KMS-11 (cell line): ENCODE measurements around the gene ERCC6.

Experiments
- H2AFZ ChIP-seq: fragments of 200-600 bp; sonication (generic); 2 replicates; pipeline ENCODE4 v1.6.1; 2016; ENCODE audit warnings: antibody characterized with exemption, mixed run types, low read depth
- H3K27ac ChIP-seq: fragments of 200-600 bp; sonication (generic); 2 replicates; pipeline ENCODE4 v1.6.1; 2016; ENCODE audit warnings: mild to moderate bottlenecking, mixed run types
- H3K27me3 ChIP-seq: fragments of 200-600 bp; sonication (generic); 2 replicates; pipeline ENCODE4 v1.6.1; 2017; ENCODE audit warnings: mild to moderate bottlenecking, low read depth, mixed run types, moderate library complexity; ENCODE audit not compliant: insufficient read depth
- H3K36me3 ChIP-seq: fragments of 200-600 bp; sonication (generic); 2 replicates; pipeline ENCODE4 v1.6.1; 2017; ENCODE audit warnings: mild to moderate bottlenecking, mixed run types; ENCODE audit not compliant: insufficient read depth
- H3K4me1 ChIP-seq: fragments of 200-600 bp; sonication (generic); 2 replicates; pipeline ENCODE4 v1.6.1; 2016; ENCODE audit warnings: mild to moderate bottlenecking, low read depth, mixed run types; ENCODE audit not compliant: poor library complexity, severe bottlenecking
- H3K4me2 ChIP-seq: fragments of 200-600 bp; sonication (generic); 2 replicates; pipeline ENCODE4 v1.7.0; 2016; ENCODE audit warnings: mild to moderate bottlenecking, mixed run types
- H3K4me3 ChIP-seq: fragments of 200-600 bp; sonication (generic); IDR thresholded peaks from 2 replicates; pipeline ENCODE4 v1.6.1; 2017; ENCODE audit warnings: low read depth, low read length, mixed read lengths; ENCODE audit not compliant: insufficient read depth
- H3K79me2 ChIP-seq: fragments of 200-600 bp; sonication (generic); 2 replicates; pipeline ENCODE4 v1.6.1; 2016; ENCODE audit warnings: low read depth, mixed run types; ENCODE audit not compliant: insufficient read depth
- H3K9ac ChIP-seq: fragments of 200-600 bp; sonication (generic); 2 replicates; pipeline ENCODE4 v1.6.1; 2016; ENCODE audit warnings: mild to moderate bottlenecking, mixed run types
- H4K20me1 ChIP-seq: fragments of 200-600 bp; sonication (generic); 2 replicates; pipeline ENCODE4 v1.6.1; 2016; ENCODE audit warnings: mild to moderate bottlenecking, mixed run types; ENCODE audit not compliant: insufficient read depth
- CTCF ChIP-seq: fragments of 200-600 bp; sonication (generic); conservative IDR thresholded peaks from 2 replicates; pipeline ENCODE4 v1.6.1; 2017; ENCODE audit warnings: low read depth, mild to moderate bottlenecking, antibody characterized with exemption, low read length, moderate library complexity, mixed read lengths

The ERCC6 gene

GRCh38 chr10:49571388-49571787 lies 32.5 kb upstream of the ERCC6 start:
- Histone ChIP-seq H3K9ac (no peak overlapping the region), H2AFZ (no peak overlapping the region), H3K27me3 (no peaks in the 10 kb centered on the region), H3K36me3 (no peaks in the 10 kb centered on the region), H3K4me2 (no peak overlapping the region), H3K79me2 (no peaks in the 10 kb centered on the region), H3K4me1 (no peaks in the 10 kb centered on the region), H3K27ac (no peak overlapping the region), H3K4me3 (no peak overlapping the region), H4K20me1 (no peaks in the 10 kb centered on the region)
- no peak for TF ChIP-seq CTCF

GRCh38 chr10:49569031-49569631 lies 30.2 kb upstream of the ERCC6 start:
- H3K27me3 ChIP-seq: no peaks in the 10 kb centered on the region
- no peaks in the 10 kb centered on the region for H3K4me1 ChIP-seq
- H3K4me2 ChIP-seq: no peak overlapping the region
- H3K9ac ChIP-seq: no peak overlapping the region
- H3K36me3 ChIP-seq: no peaks in the 10 kb centered on the region
- no peak overlapping the region for H2AFZ ChIP-seq
- H3K27ac ChIP-seq: no peak overlapping the region
- H3K4me3 ChIP-seq: no peak overlapping the region
- H3K79me2 ChIP-seq: no peaks in the 10 kb centered on the region
- no peaks in the 10 kb centered on the region for H4K20me1 ChIP-seq
- TF ChIP-seq CTCF: no peak

- Histone ChIP-seq H3K4me2 (no peak overlapping the region), H3K4me1 (no peaks in the 10 kb centered on the region), H3K79me2 (no peaks in the 10 kb centered on the region), H3K4me3 (no peak overlapping the region), H3K9ac (no peak overlapping the region), H3K27ac (no peak overlapping the region), H3K36me3 (no peaks in the 10 kb centered on the region), H3K27me3 (no peaks in the 10 kb centered on the region), H4K20me1 (no peaks in the 10 kb centered on the region), H2AFZ (no peak overlapping the region)
- TF ChIP-seq CTCF: no peak
Measured at GRCh38 chr10:49568235-49568634, 29.3 kb upstream of the ERCC6 start.

GRCh38 chr10:49567810-49568209 lies 28.9 kb upstream of the ERCC6 start:
- no peaks in the 10 kb centered on the region for H3K79me2 ChIP-seq
- no peaks in the 10 kb centered on the region for H3K36me3 ChIP-seq
- H3K27me3 ChIP-seq: no peaks in the 10 kb centered on the region
- no peaks in the 10 kb centered on the region for H4K20me1 ChIP-seq
- H3K9ac ChIP-seq: no peak overlapping the region
- no peak overlapping the region for H3K27ac ChIP-seq
- H3K4me2 ChIP-seq: no peak overlapping the region
- no peak overlapping the region for H2AFZ ChIP-seq
- H3K4me1 ChIP-seq: no peaks in the 10 kb centered on the region
- TF ChIP-seq CTCF: no peak
- no peak overlapping the region for H3K4me3 ChIP-seq
